ENCODE measurements around the gene CACNA2D3. TPM values are rescaled to one million over a fixed set of nuclear protein-coding genes. Genes with fewer than 3 reads are reported as not detected.

Gene CACNA2D3
- total RNA-seq, 1 experiment from 2014 or later = not detected

GRCh38 chr3:54376939-54377578 lies 254.7 kb downstream of the CACNA2D3 start:
- Histone ChIP-seq H3K9me3 (ENCODE audit: low read length) (no peaks in the 10 kb centered on the region), H4K20me1 (ENCODE audit: low read length) (no peaks in the 10 kb centered on the region), H2AFZ (ENCODE audit: low read length) (no peak overlapping the region), H3K9ac (ENCODE audit: low read length) (no peak overlapping the region), H3K27me3 (ENCODE audit: low read length) (peaks cover 31% of the 10 kb centered on the region), H3K4me1 (ENCODE audit: insufficient read depth, low read length) (no peaks in the 10 kb centered on the region), H3K36me3 (ENCODE audit: low read depth, low read length) (no peaks in the 10 kb centered on the region), H3K4me3 (ENCODE audit: low read length) (no peak overlapping the region), H3F3A (ENCODE audit: low read length, unreplicated experiment) (no peaks in the 10 kb centered on the region), H3K9me2 (replicated peaks; ENCODE audit: low read length) (no peaks in the 10 kb centered on the region), H3K79me2 (ENCODE audit: low read length) (no peaks in the 10 kb centered on the region), H3K4me2 (ENCODE audit: low read length) (no peak overlapping the region), H3K27ac (ENCODE audit: low read length) (no peak overlapping the region)
- no peak for ATAC-seq
- BruUV-seq (replicated peaks) = no TSS peak
- TF ChIP-seq, protein P1, sequence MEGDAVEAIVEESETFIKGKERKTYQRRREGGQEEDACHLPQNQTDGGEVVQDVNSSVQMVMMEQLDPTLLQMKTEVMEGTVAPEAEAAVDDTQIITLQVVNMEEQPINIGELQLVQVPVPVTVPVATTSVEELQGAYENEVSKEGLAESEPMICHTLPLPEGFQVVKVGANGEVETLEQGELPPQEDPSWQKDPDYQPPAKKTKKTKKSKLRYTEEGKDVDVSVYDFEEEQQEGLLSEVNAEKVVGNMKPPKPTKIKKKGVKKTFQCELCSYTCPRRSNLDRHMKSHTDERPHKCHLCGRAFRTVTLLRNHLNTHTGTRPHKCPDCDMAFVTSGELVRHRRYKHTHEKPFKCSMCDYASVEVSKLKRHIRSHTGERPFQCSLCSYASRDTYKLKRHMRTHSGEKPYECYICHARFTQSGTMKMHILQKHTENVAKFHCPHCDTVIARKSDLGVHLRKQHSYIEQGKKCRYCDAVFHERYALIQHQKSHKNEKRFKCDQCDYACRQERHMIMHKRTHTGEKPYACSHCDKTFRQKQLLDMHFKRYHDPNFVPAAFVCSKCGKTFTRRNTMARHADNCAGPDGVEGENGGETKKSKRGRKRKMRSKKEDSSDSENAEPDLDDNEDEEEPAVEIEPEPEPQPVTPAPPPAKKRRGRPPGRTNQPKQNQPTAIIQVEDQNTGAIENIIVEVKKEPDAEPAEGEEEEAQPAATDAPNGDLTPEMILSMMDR (conservative IDR thresholded peaks at IDR 0.05; ENCODE audit: low read depth, low read length) = no peak
- no peak for TF ChIP-seq EZH2phosphoT487 (IDR thresholded peaks at IDR 0.05; ENCODE audit: borderline replicate concordance, low read length)
- TF ChIP-seq EZH2 (IDR thresholded peaks at IDR 0.05; ENCODE audit: low read length, unreplicated experiment) = no peak
- ChIA-PET CTCF (no interaction called here), POLR2A (ENCODE audit: unreplicated experiment) (no interaction called here)
- intact Hi-C loops (cut with micrococcal nuclease) = no loop called here
- no peak for DNase-seq

DNA sequence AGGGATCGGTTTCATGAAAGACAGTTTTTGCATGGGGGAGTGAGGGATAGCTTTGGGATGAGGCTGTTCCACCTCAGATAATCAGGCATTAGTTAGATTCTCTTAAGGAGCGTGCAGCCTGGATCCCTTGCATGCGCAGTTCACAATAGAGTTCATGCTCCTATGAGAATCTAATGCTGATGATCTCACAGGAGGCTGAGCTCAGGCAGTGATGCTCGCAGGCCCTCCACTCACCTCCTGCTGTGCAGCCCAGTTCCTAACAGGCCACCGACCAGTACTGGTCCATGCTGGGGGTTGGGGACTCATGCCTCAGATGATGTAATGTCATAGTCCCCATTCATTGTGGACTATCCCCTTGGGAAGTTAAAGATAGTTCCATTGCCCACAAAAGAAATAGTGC lies 255.8 kb downstream of the CACNA2D3 start:
- CTCF ChIA-PET = no interaction called here
- POLR2A ChIA-PET (ENCODE audit: unreplicated experiment) = no interaction called here
- no peaks in the 10 kb centered on the region for H3K79me2 ChIP-seq (ENCODE audit: low read length)

DNA sequence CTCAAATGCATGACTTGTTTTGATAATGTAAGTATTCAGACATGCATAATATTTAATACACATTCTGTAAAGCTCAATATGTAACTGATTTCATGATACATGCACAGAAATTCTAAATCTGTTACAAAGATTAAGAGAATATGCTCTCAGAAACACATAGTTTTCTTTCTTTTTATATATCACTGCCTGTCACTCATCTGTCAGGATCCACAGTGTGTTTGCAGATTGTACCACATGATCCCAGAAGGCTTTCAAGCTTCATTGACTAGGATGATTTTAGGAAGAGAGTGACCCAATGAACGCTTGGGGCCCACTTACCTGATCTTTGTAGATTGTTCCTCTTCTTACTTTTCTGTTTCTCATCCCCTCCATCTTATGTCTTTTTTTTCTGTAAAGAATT lies 261.9 kb downstream of the CACNA2D3 start:
- H3K9me3 ChIP-seq (ENCODE audit: low read length) = no peaks in the 10 kb centered on the region
- no TSS peak for BruUV-seq (replicated peaks)
- DNase-seq = no peak
- H3K4me2 ChIP-seq (ENCODE audit: low read length) = no peak overlapping the region
- POLR2A ChIA-PET (ENCODE audit: unreplicated experiment) = no interaction called here
- no peaks in the 10 kb centered on the region for H3F3A ChIP-seq (ENCODE audit: low read length, unreplicated experiment)
- no peaks in the 10 kb centered on the region for H3K79me2 ChIP-seq (ENCODE audit: low read length)
- H3K4me3 ChIP-seq (ENCODE audit: low read length) = no peak overlapping the region
- H3K27me3 ChIP-seq (ENCODE audit: low read length) = peaks cover 24% of the 10 kb centered on the region
- H3K36me3 ChIP-seq (ENCODE audit: low read depth, low read length) = no peaks in the 10 kb centered on the region
- H4K20me1 ChIP-seq (ENCODE audit: low read length) = no peaks in the 10 kb centered on the region
- H3K9me2 ChIP-seq (replicated peaks; ENCODE audit: low read length) = no peaks in the 10 kb centered on the region
- no peaks in the 10 kb centered on the region for H3K4me1 ChIP-seq (ENCODE audit: insufficient read depth, low read length)
- ATAC-seq = no peak
- H3K9ac ChIP-seq (ENCODE audit: low read length) = no peak overlapping the region
- no peak overlapping the region for H2AFZ ChIP-seq (ENCODE audit: low read length)
- intact Hi-C loops (cut with micrococcal nuclease) = no loop called here
- TF ChIP-seq EZH2phosphoT487 (IDR thresholded peaks at IDR 0.05; ENCODE audit: borderline replicate concordance, low read length) (no peak), EZH2 (IDR thresholded peaks at IDR 0.05; ENCODE audit: low read length, unreplicated experiment) (no peak)
- TF ChIP-seq, protein P1 (conservative IDR thresholded peaks at IDR 0.05; ENCODE audit: low read depth, low read length) = no peak
- CTCF ChIA-PET = no interaction called here
- H3K27ac ChIP-seq (ENCODE audit: low read length) = no peak overlapping the region

More for the DNA sequence above, 255.8 kb downstream of the CACNA2D3 start:
- H4K20me1 ChIP-seq (ENCODE audit: low read length) = no peaks in the 10 kb centered on the region
- H3K4me1 ChIP-seq (ENCODE audit: insufficient read depth, low read length) = no peaks in the 10 kb centered on the region
- intact Hi-C loops (cut with micrococcal nuclease) = no loop called here
- no peaks in the 10 kb centered on the region for H3K36me3 ChIP-seq (ENCODE audit: low read depth, low read length)
- H2AFZ ChIP-seq (ENCODE audit: low read length) = no peak overlapping the region
- no peak for TF ChIP-seq EZH2phosphoT487 (IDR thresholded peaks at IDR 0.05; ENCODE audit: borderline replicate concordance, low read length)
- TF ChIP-seq EZH2 (IDR thresholded peaks at IDR 0.05; ENCODE audit: low read length, unreplicated experiment) = no peak
- TF ChIP-seq, protein P1 (conservative IDR thresholded peaks at IDR 0.05; ENCODE audit: low read depth, low read length) = no peak
- ATAC-seq (no peak), DNase-seq (no peak)
- no peak overlapping the region for H3K4me2 ChIP-seq (ENCODE audit: low read length)
- H3K27me3 ChIP-seq (ENCODE audit: low read length) = peaks cover 31% of the 10 kb centered on the region
- no TSS peak for BruUV-seq (replicated peaks)
- H3K4me3 ChIP-seq (ENCODE audit: low read length) = no peak overlapping the region
- no peaks in the 10 kb centered on the region for H3K9me2 ChIP-seq (replicated peaks; ENCODE audit: low read length)
- H3K9ac ChIP-seq (ENCODE audit: low read length) = no peak overlapping the region
- no peaks in the 10 kb centered on the region for H3K9me3 ChIP-seq (ENCODE audit: low read length)
- H3K27ac ChIP-seq (ENCODE audit: low read length) = no peak overlapping the region
- H3F3A ChIP-seq (ENCODE audit: low read length, unreplicated experiment) = no peaks in the 10 kb centered on the region
